ENCODE measurements around the gene FKRP. TPM values are rescaled to one million over a fixed set of nuclear protein-coding genes. Genes with fewer than 3 reads are reported as not detected.

FKRP gene
- total RNA-seq, 1 experiment from 2014 or later: 18.4 TPM

DNA sequence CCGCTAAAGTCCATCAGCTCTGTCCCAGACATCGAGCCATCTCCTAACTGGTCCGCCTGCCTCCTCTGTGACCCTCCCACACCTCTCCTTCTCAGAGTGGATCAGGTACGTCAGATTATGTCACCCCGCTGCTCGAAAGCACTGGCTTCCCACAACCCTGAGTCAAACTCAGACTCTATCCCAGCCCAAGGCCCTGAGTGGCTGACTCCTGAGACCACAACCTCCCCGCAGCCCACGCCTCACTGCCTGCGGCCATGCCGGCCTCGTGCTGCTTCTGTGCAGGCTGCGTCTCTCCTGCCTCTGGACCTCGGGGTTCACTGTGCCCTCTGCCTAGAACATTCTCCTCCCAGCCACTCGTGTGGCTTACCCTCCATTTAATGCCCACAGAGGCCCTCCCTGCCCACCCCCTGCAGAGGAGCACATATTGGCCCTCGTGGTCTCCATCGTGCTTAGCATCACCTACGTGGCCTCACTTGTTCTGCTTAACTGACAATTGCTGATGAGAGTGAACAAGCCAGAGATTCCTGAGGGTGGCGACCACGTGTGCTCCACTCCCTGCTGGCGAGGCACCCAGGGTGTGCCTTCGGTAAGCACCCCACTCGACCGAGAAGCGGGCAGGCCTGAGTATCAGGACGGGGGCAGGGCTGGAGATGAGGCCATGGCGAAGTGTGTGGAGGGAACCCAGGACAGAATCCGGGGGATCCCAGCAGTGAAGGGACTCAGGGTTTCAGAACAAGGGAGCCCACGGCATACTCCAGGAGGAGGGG lies 13.5 kb upstream of the FKRP start:
- Histone ChIP-seq H3K9me2 (replicated peaks; ENCODE audit: insufficient read depth, low read length) (no peaks in the 10 kb centered on the region), H3K4me1 (ENCODE audit: low read length) (peaks cover 29% of the 10 kb centered on the region), H3K36me3 (ENCODE audit: insufficient read depth, low read length) (peaks cover 12% of the 10 kb centered on the region; the same call in 1 of the 2 replicates), H3K27ac (ENCODE audit: low read length) (no peak overlapping the region), H3K9me3 (ENCODE audit: low read length) (no peaks in the 10 kb centered on the region), H4K20me1 (ENCODE audit: insufficient read depth, low read depth, low read length) (peaks cover 52% of the 10 kb centered on the region), H3K79me2 (ENCODE audit: low read length) (peaks cover 39% of the 10 kb centered on the region), H2AFZ (ENCODE audit: low read length) (no peak overlapping the region), H3K27me3 (ENCODE audit: low read length) (no peaks in the 10 kb centered on the region), H3K9ac (ENCODE audit: low read length) (no peak overlapping the region), H3K4me3 (ENCODE audit: low read length) (no peak overlapping the region), H3K4me2 (ENCODE audit: low read depth, low read length, poor library complexity, severe bottlenecking) (no peak overlapping the region)
- DNase-seq: no peak

DNA sequence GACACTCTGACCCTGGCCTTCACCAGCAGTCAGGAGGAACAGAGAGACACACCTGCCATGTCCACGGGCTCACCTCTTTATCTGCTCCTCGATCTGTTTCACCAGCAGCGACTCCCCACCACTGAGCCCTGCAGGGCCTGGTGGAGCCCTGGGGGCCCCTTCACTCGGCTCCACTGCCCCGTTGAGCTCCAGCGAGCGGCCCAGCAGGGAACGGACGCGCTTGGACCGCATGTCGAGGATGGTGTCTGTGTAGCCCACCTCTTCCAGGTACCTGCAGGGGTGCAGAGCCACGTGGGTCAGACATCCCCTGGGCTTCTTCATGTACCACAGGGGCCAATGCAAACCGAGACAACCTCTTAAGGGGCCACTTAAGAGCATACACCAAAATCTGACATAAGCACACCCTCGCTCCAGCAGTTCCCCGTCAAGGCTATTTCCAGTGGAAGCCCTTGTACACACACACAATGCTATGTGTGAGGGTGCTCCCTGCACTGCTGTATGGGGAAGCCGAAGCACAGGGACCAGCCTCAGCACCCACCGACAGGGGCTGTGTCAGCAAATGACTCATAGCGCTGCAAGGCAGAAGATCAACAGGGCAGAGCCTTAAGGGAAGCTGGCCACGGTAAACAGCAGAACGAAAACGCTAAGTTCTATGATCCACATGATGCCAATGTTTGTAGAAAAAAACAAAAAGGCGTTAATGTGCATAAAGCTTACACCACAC lies 12.7 kb upstream of the FKRP start:
- H2AFZ ChIP-seq (ENCODE audit: low read length): no peak overlapping the region

DNA sequence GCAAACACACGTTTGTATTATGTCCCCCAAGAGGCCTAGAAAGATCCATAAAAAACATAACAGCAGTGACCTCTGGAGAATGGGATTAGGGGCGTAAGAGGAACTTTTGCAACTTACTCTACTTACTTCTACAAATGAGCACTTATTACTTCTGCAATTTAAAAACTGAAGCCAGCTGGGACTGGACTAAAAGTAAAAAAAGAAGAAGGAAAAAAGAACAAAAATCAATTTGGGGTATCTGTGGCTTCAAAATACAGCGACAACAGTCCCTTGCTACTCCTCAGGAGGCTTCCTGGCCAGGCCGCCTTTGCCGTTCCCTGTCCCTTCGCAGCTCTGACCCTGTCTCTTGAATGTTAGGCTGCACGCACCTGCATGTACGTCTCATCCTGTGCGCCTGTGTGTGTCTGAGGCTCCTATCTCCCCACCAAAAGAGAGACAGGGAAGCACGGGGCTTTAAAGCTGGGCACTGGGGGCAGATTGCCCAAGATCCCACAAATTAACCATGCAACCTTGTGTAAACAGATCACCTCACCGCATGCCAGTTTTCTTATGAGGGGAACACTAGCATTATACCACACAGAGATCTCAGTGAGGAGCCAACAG lies 12.1 kb upstream of the FKRP start:
- no peaks in the 10 kb centered on the region for H3K27me3 ChIP-seq (ENCODE audit: low read length)
- DNase-seq: no peak
- no peak overlapping the region for H3K4me2 ChIP-seq (ENCODE audit: low read depth, low read length, poor library complexity, severe bottlenecking)
- H3K79me2 ChIP-seq (ENCODE audit: low read length): peaks cover 45% of the 10 kb centered on the region
- peaks cover 29% of the 10 kb centered on the region for H3K4me1 ChIP-seq (ENCODE audit: low read length)
- no peaks in the 10 kb centered on the region for H3K9me2 ChIP-seq (replicated peaks; ENCODE audit: insufficient read depth, low read length)
- H3K36me3 ChIP-seq (ENCODE audit: insufficient read depth, low read length): 0 out of 2 replicates have a peak, but pooled peaks cover 3% of the 10 kb centered on the region
- peaks cover 44% of the 10 kb centered on the region; the same call in 1 of the 2 replicates for H4K20me1 ChIP-seq (ENCODE audit: insufficient read depth, low read depth, low read length)
- H3K9me3 ChIP-seq (ENCODE audit: low read length): no peaks in the 10 kb centered on the region
- H2AFZ ChIP-seq (ENCODE audit: low read length): no peak overlapping the region
- no peak overlapping the region for H3K27ac ChIP-seq (ENCODE audit: low read length)
- H3K4me3 ChIP-seq (ENCODE audit: low read length): no peak overlapping the region
- no peak overlapping the region for H3K9ac ChIP-seq (ENCODE audit: low read length)

More for the DNA sequence above, 12.7 kb upstream of the FKRP start:
- H4K20me1 ChIP-seq (ENCODE audit: insufficient read depth, low read depth, low read length): peaks cover 45% of the 10 kb centered on the region
- H3K4me2 ChIP-seq (ENCODE audit: low read depth, low read length, poor library complexity, severe bottlenecking): no peak overlapping the region
- H3K4me3 ChIP-seq (ENCODE audit: low read length): no peak overlapping the region
- no peak overlapping the region for H3K27ac ChIP-seq (ENCODE audit: low read length)
- H3K27me3 ChIP-seq (ENCODE audit: low read length): no peaks in the 10 kb centered on the region
- H3K79me2 ChIP-seq (ENCODE audit: low read length): peaks cover 44% of the 10 kb centered on the region
- H3K4me1 ChIP-seq (ENCODE audit: low read length): peaks cover 29% of the 10 kb centered on the region
- no peaks in the 10 kb centered on the region for H3K9me2 ChIP-seq (replicated peaks; ENCODE audit: insufficient read depth, low read length)
- no peak overlapping the region for H3K9ac ChIP-seq (ENCODE audit: low read length)
- no peak for DNase-seq
- no peaks in the 10 kb centered on the region for H3K9me3 ChIP-seq (ENCODE audit: low read length)
- peaks cover 5% of the 10 kb centered on the region; the same call in 1 of the 2 replicates for H3K36me3 ChIP-seq (ENCODE audit: insufficient read depth, low read length)

DNA sequence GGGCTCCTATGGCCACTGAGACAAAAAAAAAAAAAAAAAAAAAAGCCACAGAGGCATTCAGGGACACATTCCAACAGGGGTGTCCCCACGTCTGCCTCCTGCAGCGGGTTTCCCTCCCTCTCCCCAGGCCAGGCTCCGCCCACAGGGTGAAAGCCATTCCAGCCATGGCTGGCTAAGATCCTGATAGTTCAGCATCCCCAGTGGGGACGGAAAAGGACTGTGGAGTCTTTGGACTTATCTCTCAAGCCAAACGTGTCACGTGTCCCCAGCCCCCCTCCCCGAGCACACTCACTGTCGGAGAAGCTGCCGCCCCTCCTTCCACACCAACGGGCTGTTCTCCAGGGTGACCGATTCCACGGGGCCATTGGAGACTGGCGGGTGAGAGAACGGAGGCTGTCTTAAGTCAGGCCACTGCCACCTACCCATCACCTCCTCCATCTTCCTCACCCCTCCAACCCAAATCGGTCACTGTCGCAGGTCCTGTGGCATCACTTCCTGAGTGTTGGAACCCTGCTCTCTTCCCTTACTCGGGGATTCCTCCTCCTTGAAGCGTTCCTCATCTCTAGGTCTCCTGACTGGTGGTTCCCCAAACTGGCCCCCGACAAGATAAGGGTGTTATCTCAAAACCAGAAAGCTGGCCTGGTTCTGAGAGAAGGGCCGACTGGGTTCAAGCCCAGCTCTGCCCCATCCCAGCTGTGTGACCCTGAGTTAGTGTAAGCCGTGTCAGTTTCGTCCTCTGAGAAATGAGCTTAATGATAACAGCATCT lies 9.1 kb upstream of the FKRP start:
- no peak overlapping the region for H3K4me3 ChIP-seq (ENCODE audit: low read length)
- no peaks in the 10 kb centered on the region for H3K9me3 ChIP-seq (ENCODE audit: low read length)
- peaks cover 45% of the 10 kb centered on the region for H4K20me1 ChIP-seq (ENCODE audit: insufficient read depth, low read depth, low read length)
- H3K27ac ChIP-seq (ENCODE audit: low read length): no peak overlapping the region
- H3K4me1 ChIP-seq (ENCODE audit: low read length): no peaks in the 10 kb centered on the region; the same call in 1 of the 2 replicates
- no peak for DNase-seq
- H3K79me2 ChIP-seq (ENCODE audit: low read length): peaks cover 68% of the 10 kb centered on the region
- H3K36me3 ChIP-seq (ENCODE audit: insufficient read depth, low read length): 0 out of 2 replicates have a peak, but pooled peaks cover 3% of the 10 kb centered on the region
- no peaks in the 10 kb centered on the region for H3K9me2 ChIP-seq (replicated peaks; ENCODE audit: insufficient read depth, low read length)
- no peak overlapping the region for H2AFZ ChIP-seq (ENCODE audit: low read length)
- H3K9ac ChIP-seq (ENCODE audit: low read length): no peak overlapping the region
- H3K4me2 ChIP-seq (ENCODE audit: low read depth, low read length, poor library complexity, severe bottlenecking): no peak overlapping the region
- no peaks in the 10 kb centered on the region for H3K27me3 ChIP-seq (ENCODE audit: low read length)

DNA sequence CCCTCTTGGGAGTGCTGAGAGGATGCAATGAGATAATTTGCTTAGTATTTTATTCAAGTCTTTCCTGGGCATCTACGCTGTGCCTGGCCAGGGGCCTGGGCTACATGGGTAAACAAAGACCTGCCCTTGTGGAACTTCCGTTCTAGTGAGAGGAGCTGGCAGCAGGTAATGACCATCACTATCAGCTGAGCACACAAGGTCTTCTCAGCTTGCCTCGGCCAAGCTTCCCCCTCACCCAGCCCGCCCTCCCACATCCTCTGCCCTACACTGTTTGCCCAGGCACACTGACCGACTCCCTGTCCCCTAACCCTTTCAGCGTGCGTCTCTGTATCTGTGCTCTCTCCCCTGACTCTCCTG lies 8.6 kb upstream of the FKRP start:
- H2AFZ ChIP-seq (ENCODE audit: low read length): no peak overlapping the region
- H3K4me1 ChIP-seq (ENCODE audit: low read length): no peaks in the 10 kb centered on the region
- H3K4me3 ChIP-seq (ENCODE audit: low read length): no peak overlapping the region
- H3K36me3 ChIP-seq (ENCODE audit: insufficient read depth, low read length): 0 out of 2 replicates have a peak, but pooled peaks cover 3% of the 10 kb centered on the region
- no peaks in the 10 kb centered on the region for H3K9me3 ChIP-seq (ENCODE audit: low read length)
- no peak for DNase-seq
- H3K9me2 ChIP-seq (replicated peaks; ENCODE audit: insufficient read depth, low read length): no peaks in the 10 kb centered on the region
- no peaks in the 10 kb centered on the region for H3K27me3 ChIP-seq (ENCODE audit: low read length)
- peaks cover 73% of the 10 kb centered on the region for H3K79me2 ChIP-seq (ENCODE audit: low read length)
- peaks cover 45% of the 10 kb centered on the region for H4K20me1 ChIP-seq (ENCODE audit: insufficient read depth, low read depth, low read length)
- H3K27ac ChIP-seq (ENCODE audit: low read length): no peak overlapping the region
- H3K4me2 ChIP-seq (ENCODE audit: low read depth, low read length, poor library complexity, severe bottlenecking): no peak overlapping the region
- no peak overlapping the region for H3K9ac ChIP-seq (ENCODE audit: low read length)

DNA sequence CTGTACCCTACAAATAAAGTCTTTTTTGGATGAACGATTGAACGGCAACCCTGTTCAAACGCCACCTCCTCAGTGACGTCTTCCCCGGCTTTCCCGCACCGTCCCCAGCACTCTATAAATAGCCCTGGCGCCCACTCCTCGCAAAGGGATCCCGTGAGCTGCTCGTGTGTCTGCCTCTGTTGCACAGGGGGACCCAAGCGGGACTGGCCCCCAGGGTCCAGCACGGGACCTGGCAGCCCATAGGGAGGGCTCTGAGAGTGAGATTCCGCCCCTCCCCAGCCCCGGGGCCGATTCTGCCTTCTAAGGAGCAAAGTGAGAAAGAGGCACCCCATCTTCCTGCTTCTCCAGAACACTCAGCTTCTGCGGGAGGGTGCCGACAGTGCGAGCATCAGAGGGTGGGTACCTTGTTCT lies 8.1 kb upstream of the FKRP start:
- no peak for DNase-seq
- Histone ChIP-seq H3K79me2 (ENCODE audit: low read length) (peaks cover 78% of the 10 kb centered on the region), H3K9me3 (ENCODE audit: low read length) (no peaks in the 10 kb centered on the region), H3K9me2 (replicated peaks; ENCODE audit: insufficient read depth, low read length) (no peaks in the 10 kb centered on the region), H4K20me1 (ENCODE audit: insufficient read depth, low read depth, low read length) (peaks cover 45% of the 10 kb centered on the region), H3K4me3 (ENCODE audit: low read length) (no peak overlapping the region), H3K4me2 (ENCODE audit: low read depth, low read length, poor library complexity, severe bottlenecking) (no peak overlapping the region), H3K4me1 (ENCODE audit: low read length) (no peaks in the 10 kb centered on the region), H3K27ac (ENCODE audit: low read length) (no peak overlapping the region), H3K27me3 (ENCODE audit: low read length) (no peaks in the 10 kb centered on the region), H3K9ac (ENCODE audit: low read length) (no peak overlapping the region), H2AFZ (ENCODE audit: low read length) (no peak overlapping the region), H3K36me3 (ENCODE audit: insufficient read depth, low read length) (peaks cover 3% of the 10 kb centered on the region)

DNA sequence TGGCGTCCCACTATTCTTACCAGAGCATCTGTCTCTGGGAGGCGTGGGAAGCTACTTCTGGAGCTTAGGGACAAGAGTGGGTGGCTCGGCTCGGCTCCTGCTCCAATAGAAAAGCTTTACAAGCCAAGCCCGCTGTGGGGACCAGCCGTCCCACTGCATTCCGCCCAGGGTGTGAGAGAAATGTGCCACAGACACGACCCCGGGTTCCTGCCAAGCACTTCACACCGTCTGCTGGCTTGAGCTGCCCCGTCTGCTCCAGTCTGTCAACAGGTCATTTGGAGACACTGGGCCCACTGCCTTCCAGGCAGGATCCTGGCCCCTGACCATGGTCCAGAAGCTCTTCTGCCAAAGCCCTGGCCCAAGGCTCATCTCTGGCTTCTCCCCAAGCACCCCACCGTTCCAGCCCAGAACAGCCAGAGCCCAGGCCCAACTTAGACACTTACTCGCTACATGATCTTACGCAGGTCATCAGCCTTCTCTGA lies 6.5 kb upstream of the FKRP start:
- no peaks in the 10 kb centered on the region for H3K9me2 ChIP-seq (replicated peaks; ENCODE audit: insufficient read depth, low read length)
- peaks cover 7% of the 10 kb centered on the region for H3K36me3 ChIP-seq (ENCODE audit: insufficient read depth, low read length)
- no peak for DNase-seq
- no peak overlapping the region for H3K4me2 ChIP-seq (ENCODE audit: low read depth, low read length, poor library complexity, severe bottlenecking)
- H3K79me2 ChIP-seq (ENCODE audit: low read length): peaks cover 83% of the 10 kb centered on the region
- H3K27me3 ChIP-seq (ENCODE audit: low read length): no peaks in the 10 kb centered on the region
- no peak overlapping the region for H3K27ac ChIP-seq (ENCODE audit: low read length)
- peaks cover 11% of the 10 kb centered on the region for H3K4me1 ChIP-seq (ENCODE audit: low read length)
- H3K9me3 ChIP-seq (ENCODE audit: low read length): no peaks in the 10 kb centered on the region
- H3K9ac ChIP-seq (ENCODE audit: low read length): no peak overlapping the region
- H3K4me3 ChIP-seq (ENCODE audit: low read length): no peak overlapping the region
- no peak overlapping the region for H2AFZ ChIP-seq (ENCODE audit: low read length)
- H4K20me1 ChIP-seq (ENCODE audit: insufficient read depth, low read depth, low read length): peaks cover 57% of the 10 kb centered on the region

All from Karpas-422 (cell line).